ENCODE results near the gene CAD. TPM values are rescaled to one million over a fixed set of nuclear protein-coding genes. Genes with fewer than 3 reads are reported as not detected.
A peak's percentile ranks its signal among the peaks of the same experiment; 100 is the strongest.
"Not testable (repeated sequence)": the region's sequence is repeated elsewhere in the genome, so short reads cannot be mapped to it uniquely, and the experiment has no call there.

Gene CAD
- total RNA-seq, 1 donor from 2014 or later: 28.8 TPM

- TF ChIP-seq, protein P1, sequence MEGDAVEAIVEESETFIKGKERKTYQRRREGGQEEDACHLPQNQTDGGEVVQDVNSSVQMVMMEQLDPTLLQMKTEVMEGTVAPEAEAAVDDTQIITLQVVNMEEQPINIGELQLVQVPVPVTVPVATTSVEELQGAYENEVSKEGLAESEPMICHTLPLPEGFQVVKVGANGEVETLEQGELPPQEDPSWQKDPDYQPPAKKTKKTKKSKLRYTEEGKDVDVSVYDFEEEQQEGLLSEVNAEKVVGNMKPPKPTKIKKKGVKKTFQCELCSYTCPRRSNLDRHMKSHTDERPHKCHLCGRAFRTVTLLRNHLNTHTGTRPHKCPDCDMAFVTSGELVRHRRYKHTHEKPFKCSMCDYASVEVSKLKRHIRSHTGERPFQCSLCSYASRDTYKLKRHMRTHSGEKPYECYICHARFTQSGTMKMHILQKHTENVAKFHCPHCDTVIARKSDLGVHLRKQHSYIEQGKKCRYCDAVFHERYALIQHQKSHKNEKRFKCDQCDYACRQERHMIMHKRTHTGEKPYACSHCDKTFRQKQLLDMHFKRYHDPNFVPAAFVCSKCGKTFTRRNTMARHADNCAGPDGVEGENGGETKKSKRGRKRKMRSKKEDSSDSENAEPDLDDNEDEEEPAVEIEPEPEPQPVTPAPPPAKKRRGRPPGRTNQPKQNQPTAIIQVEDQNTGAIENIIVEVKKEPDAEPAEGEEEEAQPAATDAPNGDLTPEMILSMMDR (IDR thresholded peaks at IDR 0.05): no peak
- Histone ChIP-seq H3K9me3 (no peaks in the 10 kb centered on the region), H3K27ac (no peak overlapping the region), H3K4me3 (no peak overlapping the region), H3K4me1 (peaks cover 4% of the 10 kb centered on the region), H3K36me3 (no peaks in the 10 kb centered on the region), H3K27me3 (ENCODE audit: low read depth) (peaks cover 30% of the 10 kb centered on the region)
- DNase-seq (no peak), ATAC-seq (no peak)
- intact Hi-C loops (cut with DNase I): no loop called here
Observed at GRCh38 chr2:27270131-27270530, 53.0 kb downstream of the CAD start.

DNA sequence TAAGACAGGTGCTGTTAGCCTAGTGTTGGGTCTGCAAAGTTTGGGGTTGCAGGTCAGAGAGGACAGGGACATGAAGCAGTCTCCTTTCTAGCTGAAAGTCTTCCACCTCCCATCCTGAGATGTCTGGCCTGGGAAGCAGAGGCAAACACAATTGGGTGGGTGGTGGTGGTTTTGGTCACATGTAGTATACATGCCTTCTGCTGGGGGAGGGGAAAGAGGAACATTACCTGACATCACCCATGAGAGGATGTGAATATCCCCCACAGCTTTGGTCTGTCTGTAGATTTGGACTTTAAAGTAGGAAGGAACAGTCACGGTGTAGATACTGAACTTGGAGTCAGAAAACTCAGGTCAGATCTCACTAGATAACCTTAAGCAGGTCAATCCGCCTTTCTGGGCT is 53.5 kb downstream of the CAD start:
- Histone ChIP-seq H3K27ac (no peak overlapping the region), H3K27me3 (ENCODE audit: low read depth) (peaks cover 28% of the 10 kb centered on the region), H3K9me3 (no peaks in the 10 kb centered on the region), H3K4me3 (no peak overlapping the region), H3K4me1 (no peaks in the 10 kb centered on the region), H3K36me3 (no peaks in the 10 kb centered on the region)
- intact Hi-C loops (cut with DNase I): no loop called here
- ATAC-seq (no peak), DNase-seq (no peak)
- TF ChIP-seq, protein P1 (IDR thresholded peaks at IDR 0.05): no peak

- peaks cover 16% of the 10 kb centered on the region for H3K27me3 ChIP-seq (ENCODE audit: low read depth)
- TF ChIP-seq, protein P1 (IDR thresholded peaks at IDR 0.05): no peak
- intact Hi-C loops (cut with DNase I): no loop called here
Observed at GRCh38 chr2:27271631-27272340, 54.6 kb downstream of the CAD start.

DNA sequence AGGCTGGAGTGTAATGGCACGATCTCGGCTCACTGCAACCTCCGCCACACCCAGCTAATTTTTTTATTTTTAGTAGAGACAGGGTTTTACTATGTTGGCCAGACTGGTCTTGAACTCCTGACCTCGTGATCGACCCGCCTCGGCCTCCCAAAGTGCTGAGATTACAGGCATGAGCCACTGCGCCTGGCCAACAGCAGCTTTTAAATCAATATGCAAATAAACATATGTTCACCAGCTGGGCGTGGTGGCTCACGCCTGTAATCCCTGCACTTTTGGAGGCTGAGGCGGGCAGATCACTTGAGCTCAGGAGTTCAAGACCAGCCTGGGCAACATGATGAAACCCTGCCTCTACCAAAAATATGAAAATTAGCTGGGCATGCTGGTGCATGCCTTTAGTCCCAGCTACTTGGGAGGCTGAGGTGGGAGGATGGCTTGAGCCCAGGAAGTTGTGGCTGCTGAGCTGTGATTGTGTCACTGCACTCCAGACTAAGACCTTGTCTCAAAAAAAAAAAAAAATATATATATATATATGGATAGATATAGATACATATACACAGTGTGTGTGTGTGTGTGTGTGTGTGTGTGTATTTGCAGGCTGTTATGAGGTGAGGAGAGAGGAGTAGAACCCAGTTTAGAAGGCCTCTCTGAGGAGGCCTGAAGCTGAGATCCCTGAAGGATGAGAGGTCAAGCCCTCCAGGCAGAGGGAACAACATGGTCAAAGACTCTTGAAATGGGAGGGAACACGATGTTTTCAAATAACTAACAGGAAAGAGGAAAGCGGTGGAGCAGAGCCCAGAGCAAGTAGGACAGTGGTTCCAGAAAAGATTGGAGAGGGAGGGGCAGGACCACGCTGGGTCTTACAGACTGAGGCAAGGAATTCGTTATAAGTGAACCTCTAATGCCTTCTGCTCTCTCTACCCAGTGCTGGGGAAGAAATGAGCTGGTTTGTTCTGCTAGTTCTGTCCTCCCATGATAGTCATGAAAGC is 55.7 kb downstream of the CAD start:
- DNase-seq; ATAC-seq; H3K36me3 ChIP-seq; H3K9me3 ChIP-seq; intact Hi-C loops (cut with DNase I); H3K4me3 ChIP-seq; H3K27ac ChIP-seq; H3K4me1 ChIP-seq: not testable (repeated sequence)
- H3K27me3 ChIP-seq (ENCODE audit: low read depth): peaks cover 15% of the 10 kb centered on the region

More at GRCh38 chr2:27271631-27272340, 54.6 kb downstream of the CAD start:
- Histone ChIP-seq H3K36me3 (no peaks in the 10 kb centered on the region), H3K27ac (no peak overlapping the region), H3K4me3 (no peak overlapping the region), H3K4me1 (no peaks in the 10 kb centered on the region), H3K9me3 (no peaks in the 10 kb centered on the region)
- DNase-seq (no peak), ATAC-seq (no peak)

- peaks cover 4% of the 10 kb centered on the region for H3K27me3 ChIP-seq (ENCODE audit: low read depth)
- intact Hi-C loops (cut with DNase I): no loop called here
Observed at GRCh38 chr2:27275211-27276150, 58.3 kb downstream of the CAD start, which contains the start of gene DNAJC5G. DNAJC5G (plus strand) TSS chr2:27275433; CDS start chr2:27276729, 1,296 bp downstream.

More at GRCh38 chr2:27275211-27276150, 58.3 kb downstream of the CAD start, which contains the start of gene DNAJC5G:
- no peak within 1 kb of the TSS for H3K27ac ChIP-seq
- no peaks in the 10 kb centered on the region for H3K9me3 ChIP-seq
- TF ChIP-seq, protein P1 (IDR thresholded peaks at IDR 0.05): no peak
- H3K36me3 ChIP-seq: no peaks in the 10 kb centered on the region
- H3K4me1 ChIP-seq: peaks cover 8% of the 10 kb centered on the region
- no peak within 1 kb of the TSS for H3K4me3 ChIP-seq
- DNase-seq: no peak
- peak; percentile 72 to 73 for ATAC-seq
